CD14-positive monocyte (primary cell): Measurements from ENCODE around the gene HDAC4. TPM values are rescaled to one million over a fixed set of nuclear protein-coding genes. Genes with fewer than 3 reads are reported as not detected.

Source experiments
- DNase-seq, 3 donors: peaks; one replicate each; pipeline ENCODE4 v3.0.0-alpha.2; 2011 to 2022
- H2AFZ ChIP-seq: 2 replicates; pipeline ENCODE4 v1.6.0; 2012; ENCODE audit warnings: mild to moderate bottlenecking, low read depth, low read length, inconsistent platforms; ENCODE audit not compliant: insufficient read depth, poor library complexity, severe bottlenecking
- H3K27ac ChIP-seq, 2 donors: 1 replicate in 1 of 2; 2 replicates in 1 of 2; pipeline ENCODE4 v1.5.1; 2012 to 2013; ENCODE audit warnings: low read length in 2 of 2, control low read depth in 1 of 2, inconsistent platforms in 1 of 2, low read depth in 1 of 2, mild to moderate bottlenecking in 1 of 2
- H3K27me3 ChIP-seq, 2 donors: one replicate each; pipeline versions ENCODE4 v1.6.0 to v1.6.1; 2011 to 2013; ENCODE audit warnings: low read length in 2 of 2; ENCODE audit not compliant: control insufficient read depth in 2 of 2, insufficient read depth in 2 of 2
- H3K36me3 ChIP-seq, 2 donors: replicated peaks in 1 of 2; 1 replicate in 1 of 2; 2 replicates in 1 of 2; pipeline versions ENCODE4 v1.5.1 to v1.6.1; 2012 to 2013; ENCODE audit warnings: low read length in 2 of 2, control low read depth in 1 of 2, inconsistent platforms in 1 of 2, mild to moderate bottlenecking in 1 of 2; ENCODE audit not compliant: insufficient read depth in 2 of 2, control insufficient read depth in 1 of 2
- H3K4me1 ChIP-seq, 2 donors: 1 replicate in 1 of 2; 2 replicates in 1 of 2; pipeline versions ENCODE4 v1.5.1 to v1.6.1; 2012 to 2013; ENCODE audit warnings: low read length in 2 of 2, control low read depth in 1 of 2, inconsistent platforms in 1 of 2, mild to moderate bottlenecking in 1 of 2, moderate library complexity in 1 of 2; ENCODE audit not compliant: insufficient read depth in 2 of 2, control insufficient read depth in 1 of 2
- H3K4me2 ChIP-seq: replicated peaks from 2 replicates; pipeline ENCODE3; 2012; ENCODE audit warnings: low read length, moderate library complexity, mild to moderate bottlenecking; ENCODE audit not compliant: poor library complexity, severe bottlenecking; ENCODE audit errors: extremely low read depth
- H3K4me3 ChIP-seq, 3 experiments: fragments of 200-600 bp in 1 of 3; sonication (generic) in 1 of 3; replicated peaks in 1 of 3; 1 replicate in 2 of 3; 2 replicates in 1 of 3; pipeline ENCODE4 v1.5.1; 2011 to 2013; ENCODE audit warnings: low read length in 3 of 3, mild to moderate bottlenecking in 3 of 3, control low read depth in 2 of 3, low read depth in 2 of 3, inconsistent platforms in 1 of 3, moderate library complexity in 1 of 3
- H3K79me2 ChIP-seq: 2 replicates; pipeline ENCODE4 v1.6.0; 2012; ENCODE audit warnings: mild to moderate bottlenecking, control low read depth, inconsistent platforms, low read length, moderate library complexity; ENCODE audit not compliant: insufficient read depth
- H3K9ac ChIP-seq: 2 replicates; pipeline ENCODE4 v1.6.0; 2017; ENCODE audit warnings: low read length, mild to moderate bottlenecking; ENCODE audit not compliant: insufficient read depth, poor library complexity, severe bottlenecking
- H3K9me3 ChIP-seq, 2 donors: replicated peaks in 1 of 2; 1 replicate in 1 of 2; 2 replicates in 1 of 2; pipeline versions ENCODE4 v1.5.1 to v1.6.1; 2012 to 2013; ENCODE audit warnings: low read length in 2 of 2, control low read depth in 1 of 2; ENCODE audit not compliant: control insufficient read depth in 1 of 2, insufficient read depth in 1 of 2
- H4K20me1 ChIP-seq: 2 replicates; pipeline ENCODE4 v1.6.0; 2012; ENCODE audit warnings: mild to moderate bottlenecking, low read length, control low read depth, moderate library complexity; ENCODE audit not compliant: insufficient read depth
- H3K27ac Mint-ChIP-seq, 7 donors: one replicate each; pipeline ENCODE4 v1.8.0; 2020; ENCODE audit warnings: mild to moderate bottlenecking in 7 of 7, mixed read lengths in 7 of 7, moderate library complexity in 6 of 7, inconsistent platforms in 2 of 7
- H3K27me3 Mint-ChIP-seq, 3 donors: one replicate each; pipeline ENCODE4 v1.8.0; 2021 to 2022; ENCODE audit warnings: low read depth in 3 of 3, mild to moderate bottlenecking in 3 of 3, mixed read lengths in 3 of 3, moderate library complexity in 3 of 3, inconsistent platforms in 1 of 3
- H3K36me3 Mint-ChIP-seq, 2 donors: one replicate each; pipeline ENCODE4 v1.8.0; 2020; ENCODE audit warnings: mixed read lengths in 2 of 2, inconsistent platforms in 1 of 2, mild to moderate bottlenecking in 1 of 2
- H3K4me1 Mint-ChIP-seq: one replicate; pipeline ENCODE4 v1.8.0; 2020; ENCODE audit warnings: mild to moderate bottlenecking, mixed read lengths
- H3K4me3 Mint-ChIP-seq, 2 donors: one replicate each; pipeline ENCODE4 v1.8.0; 2020; ENCODE audit warnings: mild to moderate bottlenecking in 2 of 2, mixed read lengths in 2 of 2, moderate library complexity in 1 of 2
- H3K9me3 Mint-ChIP-seq, 7 donors: one replicate each; pipeline ENCODE4 v1.8.0; 2020 to 2022; ENCODE audit warnings: mixed read lengths in 7 of 7, mild to moderate bottlenecking in 6 of 7, moderate library complexity in 6 of 7, inconsistent platforms in 2 of 7
- WGBS: methylation state at CpG from one replicate; pipeline ENCODE4 v1.1.5; 2013; ENCODE audit warnings: missing lambda C conversion rate; ENCODE audit not compliant: insufficient coverage; 5-methylcytosine and 5-hydroxymethylcytosine counted together
- intact Hi-C, 2 donors: fragments of 100-400 bp; cut with micrococcal nuclease; formaldehyde crosslinking; loops; one replicate each; pipeline versions ENCODE4 v1.15.0 to v1.15.1; 2023
- polyA plus RNA-seq, 3 donors: library from polyadenylated mRNA; depleted of rRNA in 1 of 3; unstranded in 2 of 3; stranded (reverse) in 1 of 3; fragments of 300-500 nt in 2 of 3; fragments of >200 nt in 1 of 3; fragmentation: Illumina TruSeq in 2 of 3; gene quantifications; 1 replicate in 2 of 3; 2 replicates in 1 of 3; pipeline ENCODE4 v1.2.3, GENCODE V29; 2012 to 2021
- TF ChIP-seq, protein P1 (sequence below): fragments of 200-600 bp; IDR thresholded peaks from one replicate; pipeline ENCODE4 v1.8.0; 2022; ENCODE audit warnings: antibody characterized with exemption, mild to moderate bottlenecking

Gene HDAC4
- polyA plus RNA-seq, 3 donors: 3.3 to 23.0 (median 4.5) TPM

DNA sequence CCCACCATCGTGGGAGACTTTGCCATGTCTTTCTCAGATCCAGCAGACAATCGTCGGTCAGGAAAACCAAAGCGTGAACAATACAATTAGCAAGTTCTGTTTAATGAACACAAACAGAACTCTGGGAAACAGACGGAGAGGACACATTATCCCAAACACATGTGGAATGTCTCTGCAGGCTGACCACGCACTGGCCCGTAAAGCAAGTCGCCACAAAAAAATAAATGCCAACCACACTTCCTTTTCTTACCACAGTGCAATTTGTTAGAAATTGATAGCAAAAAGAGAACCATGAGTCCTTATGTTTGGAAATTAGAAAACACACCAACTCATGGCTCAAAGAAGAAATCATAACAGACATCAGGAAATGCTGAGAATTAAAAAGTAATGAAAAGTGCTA lies 342.1 kb downstream of the HDAC4 start:
- Histone ChIP-seq H2AFZ (no peak overlapping the region), H3K4me1 (no peaks in the 10 kb centered on the region), H3K4me2 (no peak overlapping the region), H3K9ac (no peak overlapping the region), H3K27me3 (no peaks in the 10 kb centered on the region), H3K36me3 (peaks cover 63 to 93% of the 10 kb centered on the region in 2 donors), H3K27ac (peak overlapping the region in 1 of 2 donors; percentile 17), H3K4me3 (no peak overlapping the region), H4K20me1 (peaks cover 56% of the 10 kb centered on the region), H3K9me3 (no peaks in the 10 kb centered on the region), H3K79me2 (no peaks in the 10 kb centered on the region)
- TF ChIP-seq, protein P1, sequence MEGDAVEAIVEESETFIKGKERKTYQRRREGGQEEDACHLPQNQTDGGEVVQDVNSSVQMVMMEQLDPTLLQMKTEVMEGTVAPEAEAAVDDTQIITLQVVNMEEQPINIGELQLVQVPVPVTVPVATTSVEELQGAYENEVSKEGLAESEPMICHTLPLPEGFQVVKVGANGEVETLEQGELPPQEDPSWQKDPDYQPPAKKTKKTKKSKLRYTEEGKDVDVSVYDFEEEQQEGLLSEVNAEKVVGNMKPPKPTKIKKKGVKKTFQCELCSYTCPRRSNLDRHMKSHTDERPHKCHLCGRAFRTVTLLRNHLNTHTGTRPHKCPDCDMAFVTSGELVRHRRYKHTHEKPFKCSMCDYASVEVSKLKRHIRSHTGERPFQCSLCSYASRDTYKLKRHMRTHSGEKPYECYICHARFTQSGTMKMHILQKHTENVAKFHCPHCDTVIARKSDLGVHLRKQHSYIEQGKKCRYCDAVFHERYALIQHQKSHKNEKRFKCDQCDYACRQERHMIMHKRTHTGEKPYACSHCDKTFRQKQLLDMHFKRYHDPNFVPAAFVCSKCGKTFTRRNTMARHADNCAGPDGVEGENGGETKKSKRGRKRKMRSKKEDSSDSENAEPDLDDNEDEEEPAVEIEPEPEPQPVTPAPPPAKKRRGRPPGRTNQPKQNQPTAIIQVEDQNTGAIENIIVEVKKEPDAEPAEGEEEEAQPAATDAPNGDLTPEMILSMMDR: no peak
- Mint-ChIP-seq H3K36me3 (peaks cover 38 to 40% of the 10 kb centered on the region in 2 donors), H3K27me3 (no peaks in the 10 kb centered on the region), H3K4me3 (no peak overlapping the region), H3K9me3 (peaks cover 0 to 2% (median 0%) of the 10 kb centered on the region in 7 donors), H3K4me1 (no peaks in the 10 kb centered on the region), H3K27ac (no peak overlapping the region)
- intact Hi-C loops: no loop called here
- WGBS: 36% methylated on average over 5 of the region's 8 CpGs
- no peak for DNase-seq

DNA sequence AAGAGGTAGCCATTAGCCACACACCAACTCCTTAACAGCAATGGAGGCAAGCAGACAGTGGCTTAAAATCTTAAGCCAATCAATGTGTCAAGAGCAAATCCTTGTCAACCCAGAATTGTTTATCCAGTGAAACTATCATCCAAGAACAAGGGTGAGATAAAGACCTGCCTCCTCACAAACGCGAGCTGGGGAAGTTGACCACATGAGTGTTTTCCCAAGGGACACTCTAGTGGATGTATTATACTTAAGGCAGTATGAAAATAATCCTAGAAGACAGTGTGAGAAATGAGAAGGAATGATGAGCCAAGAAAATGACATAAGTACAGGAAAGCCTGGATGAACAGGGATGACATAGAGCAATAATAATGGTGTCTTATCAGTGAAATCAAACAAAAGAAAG lies 343.3 kb downstream of the HDAC4 start:
- intact Hi-C loops: no loop called here

More for the DNA sequence above, 343.3 kb downstream of the HDAC4 start:
- no CpG with 5 or more reads among the region's 2 CpGs for WGBS
- H3K27me3 Mint-ChIP-seq: no peaks in the 10 kb centered on the region
- Histone ChIP-seq H3K4me2 (no peak overlapping the region), H3K4me1 (no peaks in the 10 kb centered on the region), H3K27me3 (no peaks in the 10 kb centered on the region), H3K4me3 (no peak overlapping the region), H3K9me3 (no peaks in the 10 kb centered on the region), H3K79me2 (no peaks in the 10 kb centered on the region), H3K36me3 (peaks cover 72 to 96% of the 10 kb centered on the region in 2 donors), H3K27ac (no peak overlapping the region), H4K20me1 (peaks cover 48% of the 10 kb centered on the region), H2AFZ (no peak overlapping the region), H3K9ac (no peak overlapping the region)
- H3K4me1 Mint-ChIP-seq: no peaks in the 10 kb centered on the region
- H3K36me3 Mint-ChIP-seq: peaks cover 26 to 46% of the 10 kb centered on the region in 2 donors
- no peak overlapping the region for H3K4me3 Mint-ChIP-seq
- H3K9me3 Mint-ChIP-seq: peaks cover 0 to 2% (median 0%) of the 10 kb centered on the region in 7 donors
- DNase-seq: no peak
- TF ChIP-seq, protein P1: no peak
- no peak overlapping the region for H3K27ac Mint-ChIP-seq
